Esophagus muscularis mucosa (tissue), 4 donors: ENCODE data around the gene SLC7A6. TPM values are rescaled to one million over a fixed set of nuclear protein-coding genes. Genes with fewer than 3 reads are reported as not detected.
A peak's percentile ranks its signal among the peaks of the same experiment; 100 is the strongest.

Experiments
- DNase-seq: peaks from one replicate; pipeline ENCODE4 v3.0.0-alpha.2; 2017; ENCODE audit errors: extremely low spot score
- H3K27ac ChIP-seq, 4 donors: fragments of 200-600 bp; sonication (generic); replicated peaks in 1 of 4; 1 replicate in 3 of 4; 2 replicates in 1 of 4; pipeline ENCODE4 v1.5.1; 2016 to 2019; ENCODE audit warnings: mild to moderate bottlenecking in 1 of 4
- H3K27me3 ChIP-seq, 4 donors: fragments of 200-600 bp; sonication (generic); one replicate each; pipeline versions ENCODE4 v1.5.1 to v1.6.0; 2016 to 2019
- H3K36me3 ChIP-seq, 4 donors: fragments of 200-600 bp; sonication (generic); one replicate each; pipeline ENCODE4 v1.5.1; 2016 to 2019
- H3K4me1 ChIP-seq, 4 donors: fragments of 200-600 bp; sonication (generic); one replicate each; pipeline ENCODE4 v1.5.1; 2016 to 2019
- H3K4me3 ChIP-seq, 4 donors: fragments of 200-600 bp; sonication (generic); 1 replicate in 2 of 4; 2 replicates in 2 of 4; pipeline ENCODE4 v1.5.1; 2016 to 2019; ENCODE audit warnings: mild to moderate bottlenecking in 4 of 4, moderate library complexity in 1 of 4
- H3K9me3 ChIP-seq, 4 donors: fragments of 200-600 bp; sonication (generic); 1 replicate in 3 of 4; 2 replicates in 1 of 4; pipeline ENCODE4 v1.5.1; 2016 to 2019
- EP300 ChIP-seq: sonication (generic); formaldehyde crosslinking; IDR thresholded peaks from one replicate; pipeline ENCODE4 v1.6.1; 2017; ENCODE audit warnings: antibody characterized with exemption
- POLR2A ChIP-seq: fragments of 450-650 bp; IDR thresholded peaks from one replicate; pipeline ENCODE4 v1.6.1; 2017; ENCODE audit warnings: antibody characterized with exemption, moderate library complexity, mild to moderate bottlenecking, low read depth
- POLR2AphosphoS5 ChIP-seq, 2 donors: sonication (generic); formaldehyde crosslinking; IDR thresholded peaks; one replicate each; pipeline ENCODE4 v1.6.1; 2017; ENCODE audit warnings: antibody characterized with exemption in 2 of 2
- WGBS: methylation state at CpG from one replicate; pipeline ENCODE4 v1.1.5; 2018; 5-methylcytosine and 5-hydroxymethylcytosine counted together
- intact Hi-C: fragments of 100-400 bp; cut with DNase I; formaldehyde crosslinking; loops from one replicate; pipeline ENCODE4 v1.15.1; 2023
- total RNA-seq, 4 donors: library from RNA; depleted of rRNA; stranded (reverse); fragments of >200 nt; gene quantifications; one replicate each; pipeline versions ENCODE4 v1.1.0 to v1.2.1, GENCODE V29; 2016
- TF ChIP-seq, protein P1 (sequence below), 3 experiments: fragments of 200-600 bp in 2 of 3; fragments of 450-650 bp in 1 of 3; sonication (generic) in 2 of 3; IDR thresholded peaks; one replicate each; pipeline ENCODE4 v1.5.1; 2017 to 2019; ENCODE audit warnings: antibody characterized with exemption in 3 of 3, mild to moderate bottlenecking in 2 of 3, moderate library complexity in 1 of 3

Gene SLC7A6
- total RNA-seq, 4 donors from 2014 or later = 18.9 to 37.1 (median 27.3) TPM

DNA sequence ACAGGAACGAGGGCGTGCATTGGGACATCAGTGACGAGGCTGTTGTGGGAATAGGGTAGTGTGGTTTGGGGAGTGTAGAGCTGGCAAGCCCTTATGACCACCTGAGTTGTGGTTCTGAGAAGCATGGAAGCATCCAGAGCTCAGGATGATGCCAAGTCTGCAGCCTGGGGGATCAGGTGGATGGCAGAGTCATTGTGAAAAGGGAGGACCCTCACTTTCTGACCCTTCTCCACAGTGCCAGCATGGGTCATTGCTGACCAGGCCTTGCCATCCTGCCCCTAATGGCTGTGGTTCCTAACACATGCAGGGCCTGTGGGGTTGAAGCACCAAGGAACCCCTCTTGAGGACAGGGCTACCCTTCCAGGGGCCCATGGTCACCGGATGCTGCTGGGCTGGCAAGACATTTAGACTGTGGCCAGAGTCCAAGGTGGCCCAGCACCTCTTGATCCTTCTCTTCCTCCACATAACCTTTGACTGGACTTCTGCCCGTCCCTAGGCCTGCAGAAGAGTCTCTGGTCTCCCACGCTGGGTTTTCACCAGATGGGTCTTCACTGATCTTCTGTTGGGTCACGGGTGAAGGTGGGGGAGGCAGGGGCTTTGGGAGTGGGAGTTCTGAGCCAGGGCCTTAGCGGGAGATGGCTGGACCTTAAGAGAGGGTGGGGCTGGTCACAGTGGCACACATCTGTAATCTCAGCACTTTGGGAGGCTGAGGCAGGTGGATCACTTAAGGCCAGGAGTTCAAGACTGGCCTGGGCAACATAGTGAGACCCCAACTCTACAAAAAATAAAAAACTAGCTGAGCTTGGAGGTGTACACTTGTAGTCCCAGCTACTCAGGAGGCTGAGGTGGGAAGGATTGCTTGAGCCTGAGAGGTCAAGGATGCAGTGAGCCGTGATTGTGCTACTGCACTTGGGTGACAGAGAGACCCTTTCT lies 21.1 kb upstream of the SLC7A6 start:
- peaks cover 29 to 49% (median 47%) of the 10 kb centered on the region in 4 donors for H3K4me1 ChIP-seq
- no peaks in the 10 kb centered on the region for H3K27me3 ChIP-seq

DNA sequence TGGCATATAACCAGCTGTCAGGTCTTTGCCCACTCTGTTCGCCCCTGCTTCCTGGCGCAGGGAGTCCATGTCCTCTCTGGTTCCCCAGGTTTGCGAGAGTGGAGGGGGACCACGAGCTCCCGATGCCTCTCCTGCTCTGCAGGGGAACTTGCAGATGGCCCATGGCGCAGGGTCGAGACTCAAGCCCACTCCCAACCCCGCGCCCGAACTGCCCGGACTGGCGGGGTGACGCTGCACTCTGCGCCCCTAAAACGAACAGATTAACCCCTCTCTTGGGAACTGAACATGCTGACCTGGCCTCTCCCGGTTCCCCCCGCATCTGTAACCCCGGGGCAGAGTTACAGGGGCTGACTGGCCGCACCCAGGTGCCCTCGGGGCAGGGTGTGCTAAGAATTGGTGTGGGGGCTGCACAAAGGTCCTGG lies 19.8 kb upstream of the SLC7A6 start:
- H3K4me3 ChIP-seq = peak overlapping the region; percentile 72 to 96 (median 92)
- no peak for DNase-seq
- no peaks in the 10 kb centered on the region for H3K9me3 ChIP-seq
- TF ChIP-seq EP300 (no peak), POLR2AphosphoS5 (IDR thresholded peaks at IDR 0.05) (no peak)
- H3K4me1 ChIP-seq = peaks cover 36 to 43% (median 43%) of the 10 kb centered on the region in 4 donors
- peak overlapping the region; percentile 65 to 79 (median 68) for H3K27ac ChIP-seq
- no peaks in the 10 kb centered on the region for H3K27me3 ChIP-seq
- intact Hi-C loops = no loop called here
- 13% methylated on average over 3 of the region's 20 CpGs for WGBS
- H3K36me3 ChIP-seq = peaks cover 0 to 11% (median 8%) of the 10 kb centered on the region in 4 donors

More for the DNA sequence above, 21.1 kb upstream of the SLC7A6 start:
- DNase-seq = no peak
- H3K4me3 ChIP-seq = no peak overlapping the region
- H3K27ac ChIP-seq = no peak overlapping the region
- no peaks in the 10 kb centered on the region for H3K36me3 ChIP-seq
- 80% methylated on average over 9 of the region's 9 CpGs for WGBS
- H3K9me3 ChIP-seq = no peaks in the 10 kb centered on the region
- TF ChIP-seq EP300 (no peak), POLR2A (no peak), POLR2AphosphoS5 (IDR thresholded peaks at IDR 0.05) (no peak)
- TF ChIP-seq, protein P1, sequence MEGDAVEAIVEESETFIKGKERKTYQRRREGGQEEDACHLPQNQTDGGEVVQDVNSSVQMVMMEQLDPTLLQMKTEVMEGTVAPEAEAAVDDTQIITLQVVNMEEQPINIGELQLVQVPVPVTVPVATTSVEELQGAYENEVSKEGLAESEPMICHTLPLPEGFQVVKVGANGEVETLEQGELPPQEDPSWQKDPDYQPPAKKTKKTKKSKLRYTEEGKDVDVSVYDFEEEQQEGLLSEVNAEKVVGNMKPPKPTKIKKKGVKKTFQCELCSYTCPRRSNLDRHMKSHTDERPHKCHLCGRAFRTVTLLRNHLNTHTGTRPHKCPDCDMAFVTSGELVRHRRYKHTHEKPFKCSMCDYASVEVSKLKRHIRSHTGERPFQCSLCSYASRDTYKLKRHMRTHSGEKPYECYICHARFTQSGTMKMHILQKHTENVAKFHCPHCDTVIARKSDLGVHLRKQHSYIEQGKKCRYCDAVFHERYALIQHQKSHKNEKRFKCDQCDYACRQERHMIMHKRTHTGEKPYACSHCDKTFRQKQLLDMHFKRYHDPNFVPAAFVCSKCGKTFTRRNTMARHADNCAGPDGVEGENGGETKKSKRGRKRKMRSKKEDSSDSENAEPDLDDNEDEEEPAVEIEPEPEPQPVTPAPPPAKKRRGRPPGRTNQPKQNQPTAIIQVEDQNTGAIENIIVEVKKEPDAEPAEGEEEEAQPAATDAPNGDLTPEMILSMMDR (IDR thresholded peaks at IDR 0.05) = no peak
- intact Hi-C loops = no loop called here

DNA sequence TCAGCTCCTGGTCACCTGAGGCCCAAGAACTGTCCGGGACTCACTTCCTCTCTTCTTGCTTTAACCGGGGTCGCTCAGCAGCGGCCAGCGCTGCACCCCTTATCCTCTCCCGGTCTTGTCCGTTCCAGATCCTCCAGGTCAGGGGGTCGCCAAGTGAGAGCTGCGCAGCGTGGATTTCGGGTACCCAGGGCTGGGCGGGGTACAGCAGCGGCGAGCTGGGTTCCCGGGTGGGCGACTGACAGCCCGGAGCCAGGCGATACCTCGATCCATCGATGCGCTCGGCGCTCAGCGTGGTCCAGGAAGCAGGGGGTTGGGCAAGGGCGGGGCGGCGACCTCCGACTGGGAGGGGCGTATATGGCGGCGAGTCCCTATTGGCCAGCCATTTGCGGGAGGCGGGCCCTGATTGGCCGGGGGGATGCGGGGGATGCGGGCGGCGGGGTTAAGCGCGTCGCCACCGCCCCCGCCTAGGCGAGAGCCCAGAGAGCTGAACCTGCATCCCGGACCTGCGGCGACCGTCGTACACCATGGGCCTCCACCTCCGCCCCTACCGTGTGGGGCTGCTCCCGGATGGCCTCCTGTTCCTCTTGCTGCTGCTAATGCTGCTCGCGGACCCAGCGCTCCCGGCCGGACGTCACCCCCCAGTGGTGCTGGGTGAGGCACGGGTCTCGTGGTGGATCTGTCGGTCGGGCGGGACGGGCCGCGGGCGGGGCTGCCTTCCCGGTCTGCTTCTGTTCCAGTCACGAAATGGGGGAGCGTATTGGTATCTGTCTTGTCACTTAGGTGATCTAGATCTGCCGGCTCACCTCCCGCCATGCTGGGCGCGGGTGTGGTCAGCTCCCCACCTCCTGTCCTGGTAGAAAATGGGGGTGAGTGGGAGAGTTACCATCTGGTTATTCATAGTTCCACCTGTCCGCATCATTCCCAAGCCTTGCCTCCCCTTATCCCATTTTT lies 19.1 kb upstream of the SLC7A6 start, which contains the start of gene PLA2G15:
TSS of gene PLA2G15 (plus strand) at position 471 of the 951 bp plus-strand sequence. CDS start at position 525, 54 bp downstream.
- no peaks in the 10 kb centered on the region for H3K27me3 ChIP-seq
- H3K27ac ChIP-seq = peak within 1 kb of the TSS; percentile 65 to 79 (median 68)
- intact Hi-C loops = no loop called here
- peak; percentile 72 to 85 for TF ChIP-seq POLR2AphosphoS5 (IDR thresholded peaks at IDR 0.05)
- no peak for TF ChIP-seq EP300
- TF ChIP-seq, protein P1 (IDR thresholded peaks at IDR 0.05) = peak in 1 of 3 experiments; percentile 9
- TF ChIP-seq POLR2A = peak; percentile 73
- H3K36me3 ChIP-seq = peaks cover 0 to 18% (median 14%) of the 10 kb centered on the region in 4 donors
- peaks cover 36% of the 10 kb centered on the region in 4 donors for H3K4me1 ChIP-seq
- DNase-seq = peak; percentile 99
- peak within 1 kb of the TSS; percentile 72 to 96 (median 92) for H3K4me3 ChIP-seq
- WGBS = 17% methylated on average over 5 of the region's 75 CpGs
- H3K9me3 ChIP-seq = no peaks in the 10 kb centered on the region

DNA sequence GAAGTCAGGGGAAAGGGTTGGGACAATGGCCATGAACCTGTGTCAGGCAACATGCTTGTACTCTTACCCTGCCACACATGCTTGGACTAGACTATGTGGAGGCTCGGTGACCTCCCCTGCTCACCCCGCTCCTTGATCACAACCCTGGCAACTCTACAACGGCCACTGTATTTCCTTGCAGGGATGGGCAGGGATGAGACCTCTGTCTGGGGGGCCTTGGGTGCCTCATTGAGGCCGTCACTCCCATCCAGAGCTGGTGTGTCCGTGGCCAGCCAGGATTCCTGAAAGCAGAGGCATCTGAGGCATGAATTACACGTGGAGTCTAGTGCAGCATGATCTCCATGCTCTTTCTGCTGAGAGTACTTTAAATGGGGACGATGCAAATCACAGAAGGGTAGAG lies 18.2 kb upstream of the SLC7A6 start:
- H3K9me3 ChIP-seq = no peaks in the 10 kb centered on the region
- H3K4me1 ChIP-seq = peaks cover 34 to 36% (median 35%) of the 10 kb centered on the region in 4 donors
- peak overlapping the region in 1 of 4 donors; percentile 19 for H3K27ac ChIP-seq
- peaks cover 0 to 28% (median 23%) of the 10 kb centered on the region in 4 donors for H3K36me3 ChIP-seq
- no peak for DNase-seq
- intact Hi-C loops = no loop called here
- 95% methylated on average over 3 of the region's 7 CpGs for WGBS
- H3K27me3 ChIP-seq = no peaks in the 10 kb centered on the region
- no peak for TF ChIP-seq POLR2AphosphoS5 (IDR thresholded peaks at IDR 0.05)
- TF ChIP-seq, protein P1 (IDR thresholded peaks at IDR 0.05) = no peak
- no peak for TF ChIP-seq POLR2A
- TF ChIP-seq EP300 = no peak
- H3K4me3 ChIP-seq = peak overlapping the region; percentile 72 to 96 (median 92)
